ENCODE results near the gene ACSS2. TPM values are rescaled to one million over a fixed set of nuclear protein-coding genes. Genes with fewer than 3 reads are reported as not detected.

ACSS2 gene
- total and polyA plus RNA-seq, 2 experiments from 2014 or later = 26.1 to 49.3 TPM

- Histone ChIP-seq H3K9me2 (ENCODE audit: insufficient read depth) (no peaks in the 10 kb centered on the region), H4K20me1 (replicated peaks; ENCODE audit: insufficient read depth) (no peaks in the 10 kb centered on the region), H3K4me2 (no peak overlapping the region), H3F3A (replicated peaks; ENCODE audit: low read depth) (no peaks in the 10 kb centered on the region), H3K4me3 (no peak overlapping the region), H3K4me1 (ENCODE audit: insufficient read depth) (no peaks in the 10 kb centered on the region), H3K36me3 (ENCODE audit: insufficient read depth) (0 out of 2 replicates have a peak, but pooled peaks cover 7% of the 10 kb centered on the region), H3K27ac (ENCODE audit: low read depth) (no peak overlapping the region), H3K79me2 (replicated peaks; ENCODE audit: insufficient read depth) (no peaks in the 10 kb centered on the region), H3K27me3 (ENCODE audit: insufficient read depth) (no peaks in the 10 kb centered on the region), H2AFZ (no peak overlapping the region)
- TF ChIP-seq NANOG (IDR thresholded peaks at IDR 0.05; ENCODE audit: borderline replicate concordance) = no peak
- no peak for TF ChIP-seq EZH2 (IDR thresholded peaks at IDR 0.05; ENCODE audit: low read depth, unreplicated experiment)
- TF ChIP-seq CREB1 (CRISPR knock-in tag; IDR thresholded peaks at IDR 0.05; ENCODE audit: low read depth) = no peak
- TF ChIP-seq EZH2phosphoT487 (IDR thresholded peaks at IDR 0.05; ENCODE audit: unreplicated experiment) = no peak
- no peak for TF ChIP-seq CTCF (conservative IDR thresholded peaks at IDR 0.05; ENCODE audit: low read depth in 2 of 2)
- no peak for TF ChIP-seq STAT1 (IDR thresholded peaks at IDR 0.05; ENCODE audit: unreplicated experiment)
- TF ChIP-seq ZNF331 (CRISPR knock-in tag; IDR thresholded peaks at IDR 0.05; ENCODE audit: low read depth) = no peak
- TF ChIP-seq REST (IDR thresholded peaks at IDR 0.05; ENCODE audit: unreplicated experiment) = no peak
- TF ChIP-seq ZNF114 (CRISPR knock-in tag; IDR thresholded peaks at IDR 0.05) = no peak
- no peak for TF ChIP-seq POLR2AphosphoS5 (IDR thresholded peaks at IDR 0.05; ENCODE audit: low read depth)
- no peak for TF ChIP-seq ETS1 (IDR thresholded peaks at IDR 0.05)
- no peak for TF ChIP-seq ZNF462 (CRISPR knock-in tag; IDR thresholded peaks at IDR 0.05)
- TF ChIP-seq JUNB (IDR thresholded peaks at IDR 0.05; ENCODE audit: unreplicated experiment) = no peak
- H3K27ac Mint-ChIP-seq = no peak overlapping the region
- no peaks in the 10 kb centered on the region for H3K4me1 Mint-ChIP-seq
- H3K9me3 Mint-ChIP-seq = peaks cover 10% of the 10 kb centered on the region
- no peak for ATAC-seq
- H3K27me3 Mint-ChIP-seq (ENCODE audit: insufficient read depth, low read depth, poor library complexity) = peaks cover 2% of the 10 kb centered on the region
- H3K36me3 Mint-ChIP-seq (ENCODE audit: low read depth) = no peaks in the 10 kb centered on the region
- DNase-seq (ENCODE audit: low spot score) = no peak
- no peak overlapping the region for H3K4me3 Mint-ChIP-seq
These were observed 44.5 kb upstream of the ACSS2 start for GRCh38 chr20:34831936-34832335.

All from GM23338 (cell line).